ENCODE results near the gene CDKAL1.

GRCh38 chr6:20846602-20847028, 312.4 kb downstream of the CDKAL1 start:
- no peak for TF ChIP-seq CTCF (IDR thresholded peaks at IDR 0.05)
- no peak for TF ChIP-seq CBFB (CRISPR knock-in tag; IDR thresholded peaks at IDR 0.05; ENCODE audit: low read depth)
- TF ChIP-seq, protein P1, sequence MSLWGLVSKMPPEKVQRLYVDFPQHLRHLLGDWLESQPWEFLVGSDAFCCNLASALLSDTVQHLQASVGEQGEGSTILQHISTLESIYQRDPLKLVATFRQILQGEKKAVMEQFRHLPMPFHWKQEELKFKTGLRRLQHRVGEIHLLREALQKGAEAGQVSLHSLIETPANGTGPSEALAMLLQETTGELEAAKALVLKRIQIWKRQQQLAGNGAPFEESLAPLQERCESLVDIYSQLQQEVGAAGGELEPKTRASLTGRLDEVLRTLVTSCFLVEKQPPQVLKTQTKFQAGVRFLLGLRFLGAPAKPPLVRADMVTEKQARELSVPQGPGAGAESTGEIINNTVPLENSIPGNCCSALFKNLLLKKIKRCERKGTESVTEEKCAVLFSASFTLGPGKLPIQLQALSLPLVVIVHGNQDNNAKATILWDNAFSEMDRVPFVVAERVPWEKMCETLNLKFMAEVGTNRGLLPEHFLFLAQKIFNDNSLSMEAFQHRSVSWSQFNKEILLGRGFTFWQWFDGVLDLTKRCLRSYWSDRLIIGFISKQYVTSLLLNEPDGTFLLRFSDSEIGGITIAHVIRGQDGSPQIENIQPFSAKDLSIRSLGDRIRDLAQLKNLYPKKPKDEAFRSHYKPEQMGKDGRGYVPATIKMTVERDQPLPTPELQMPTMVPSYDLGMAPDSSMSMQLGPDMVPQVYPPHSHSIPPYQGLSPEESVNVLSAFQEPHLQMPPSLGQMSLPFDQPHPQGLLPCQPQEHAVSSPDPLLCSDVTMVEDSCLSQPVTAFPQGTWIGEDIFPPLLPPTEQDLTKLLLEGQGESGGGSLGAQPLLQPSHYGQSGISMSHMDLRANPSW (CRISPR knock-in tag; conservative IDR thresholded peaks at IDR 0.05; ENCODE audit: low read depth) = no peak
- TF ChIP-seq E2F1 (CRISPR knock-in tag; IDR thresholded peaks at IDR 0.05) = no peak
